AG09319 (cell line): Measurements from ENCODE around the gene TMOD4.

Source experiments
- DNase-seq: peaks from one replicate; pipeline ENCODE4 v3.0.0-alpha.2; 2010; ENCODE audit warnings: low read depth; ENCODE audit errors: extremely low read depth
- CTCF ChIP-seq: IDR thresholded peaks from 2 replicates; pipeline ENCODE4 v1.5.1; 2011; ENCODE audit warnings: low read depth, mild to moderate bottlenecking, inconsistent platforms, low read length, moderate library complexity

TMOD4 gene

GRCh38 chr1:151158751-151159251 lies 17.0 kb downstream of the TMOD4 start:
- DNase-seq = no peak
- TF ChIP-seq CTCF = no peak

- DNase-seq = no peak
- no peak for TF ChIP-seq CTCF
Measured at GRCh38 chr1:151158326-151158725, 17.5 kb downstream of the TMOD4 start.

GRCh38 chr1:151157067-151157531 lies 18.7 kb downstream of the TMOD4 start:
- DNase-seq = no peak
- TF ChIP-seq CTCF = no peak

GRCh38 chr1:151156515-151156819 lies 19.3 kb downstream of the TMOD4 start, which contains the start of gene TNFAIP8L2:
TNFAIP8L2 (plus strand) TSS chr1:151156649; CDS start chr1:151158698, 2,049 bp downstream.
- DNase-seq = no peak

GRCh38 chr1:151147665-151148064 lies 28.1 kb downstream of the TMOD4 start:
- no peak for DNase-seq
- TF ChIP-seq CTCF = no peak

More at GRCh38 chr1:151156515-151156819, 19.3 kb downstream of the TMOD4 start, which contains the start of gene TNFAIP8L2:
- no peak for TF ChIP-seq CTCF

GRCh38 chr1:151147132-151147503 lies 28.7 kb downstream of the TMOD4 start:
- DNase-seq = no peak
- no peak for TF ChIP-seq CTCF

- no peak for TF ChIP-seq CTCF
- peak; percentile 66 for DNase-seq
Measured at GRCh38 chr1:151146412-151147131, 29.2 kb downstream of the TMOD4 start, which contains the start of gene SEMA6C. SEMA6C (minus strand) TSS chr1:151146631; CDS start chr1:151142621, 4,010 bp downstream.
